Measurements from ENCODE around the gene NAA35. TPM values are rescaled to one million over a fixed set of nuclear protein-coding genes. Genes with fewer than 3 reads are reported as not detected.

The NAA35 gene
- total and polyA plus RNA-seq, 2 experiments from 2014 or later: 29.2 to 31.6 TPM

DNA sequence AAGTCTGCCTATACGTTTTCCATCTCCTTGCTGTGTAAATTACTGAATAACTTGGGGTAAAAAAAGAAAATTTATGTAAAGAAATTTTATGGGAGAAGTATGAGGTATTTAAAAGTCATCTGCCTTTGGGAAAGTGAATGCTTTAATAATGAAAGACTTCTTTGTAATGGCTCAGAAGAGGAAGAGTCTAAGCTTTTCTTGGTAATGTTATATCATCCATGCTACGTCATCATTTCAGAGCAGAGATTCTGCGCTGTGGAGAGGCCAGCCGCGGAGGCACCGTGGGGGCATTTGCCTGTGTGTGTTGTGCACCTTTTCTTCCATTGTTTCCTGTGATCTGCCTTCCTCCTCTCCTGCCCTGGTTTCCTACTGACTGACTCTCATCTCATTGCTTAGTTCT, 80.2 kb downstream of the NAA35 start (continued):
- TF ChIP-seq, protein P1, sequence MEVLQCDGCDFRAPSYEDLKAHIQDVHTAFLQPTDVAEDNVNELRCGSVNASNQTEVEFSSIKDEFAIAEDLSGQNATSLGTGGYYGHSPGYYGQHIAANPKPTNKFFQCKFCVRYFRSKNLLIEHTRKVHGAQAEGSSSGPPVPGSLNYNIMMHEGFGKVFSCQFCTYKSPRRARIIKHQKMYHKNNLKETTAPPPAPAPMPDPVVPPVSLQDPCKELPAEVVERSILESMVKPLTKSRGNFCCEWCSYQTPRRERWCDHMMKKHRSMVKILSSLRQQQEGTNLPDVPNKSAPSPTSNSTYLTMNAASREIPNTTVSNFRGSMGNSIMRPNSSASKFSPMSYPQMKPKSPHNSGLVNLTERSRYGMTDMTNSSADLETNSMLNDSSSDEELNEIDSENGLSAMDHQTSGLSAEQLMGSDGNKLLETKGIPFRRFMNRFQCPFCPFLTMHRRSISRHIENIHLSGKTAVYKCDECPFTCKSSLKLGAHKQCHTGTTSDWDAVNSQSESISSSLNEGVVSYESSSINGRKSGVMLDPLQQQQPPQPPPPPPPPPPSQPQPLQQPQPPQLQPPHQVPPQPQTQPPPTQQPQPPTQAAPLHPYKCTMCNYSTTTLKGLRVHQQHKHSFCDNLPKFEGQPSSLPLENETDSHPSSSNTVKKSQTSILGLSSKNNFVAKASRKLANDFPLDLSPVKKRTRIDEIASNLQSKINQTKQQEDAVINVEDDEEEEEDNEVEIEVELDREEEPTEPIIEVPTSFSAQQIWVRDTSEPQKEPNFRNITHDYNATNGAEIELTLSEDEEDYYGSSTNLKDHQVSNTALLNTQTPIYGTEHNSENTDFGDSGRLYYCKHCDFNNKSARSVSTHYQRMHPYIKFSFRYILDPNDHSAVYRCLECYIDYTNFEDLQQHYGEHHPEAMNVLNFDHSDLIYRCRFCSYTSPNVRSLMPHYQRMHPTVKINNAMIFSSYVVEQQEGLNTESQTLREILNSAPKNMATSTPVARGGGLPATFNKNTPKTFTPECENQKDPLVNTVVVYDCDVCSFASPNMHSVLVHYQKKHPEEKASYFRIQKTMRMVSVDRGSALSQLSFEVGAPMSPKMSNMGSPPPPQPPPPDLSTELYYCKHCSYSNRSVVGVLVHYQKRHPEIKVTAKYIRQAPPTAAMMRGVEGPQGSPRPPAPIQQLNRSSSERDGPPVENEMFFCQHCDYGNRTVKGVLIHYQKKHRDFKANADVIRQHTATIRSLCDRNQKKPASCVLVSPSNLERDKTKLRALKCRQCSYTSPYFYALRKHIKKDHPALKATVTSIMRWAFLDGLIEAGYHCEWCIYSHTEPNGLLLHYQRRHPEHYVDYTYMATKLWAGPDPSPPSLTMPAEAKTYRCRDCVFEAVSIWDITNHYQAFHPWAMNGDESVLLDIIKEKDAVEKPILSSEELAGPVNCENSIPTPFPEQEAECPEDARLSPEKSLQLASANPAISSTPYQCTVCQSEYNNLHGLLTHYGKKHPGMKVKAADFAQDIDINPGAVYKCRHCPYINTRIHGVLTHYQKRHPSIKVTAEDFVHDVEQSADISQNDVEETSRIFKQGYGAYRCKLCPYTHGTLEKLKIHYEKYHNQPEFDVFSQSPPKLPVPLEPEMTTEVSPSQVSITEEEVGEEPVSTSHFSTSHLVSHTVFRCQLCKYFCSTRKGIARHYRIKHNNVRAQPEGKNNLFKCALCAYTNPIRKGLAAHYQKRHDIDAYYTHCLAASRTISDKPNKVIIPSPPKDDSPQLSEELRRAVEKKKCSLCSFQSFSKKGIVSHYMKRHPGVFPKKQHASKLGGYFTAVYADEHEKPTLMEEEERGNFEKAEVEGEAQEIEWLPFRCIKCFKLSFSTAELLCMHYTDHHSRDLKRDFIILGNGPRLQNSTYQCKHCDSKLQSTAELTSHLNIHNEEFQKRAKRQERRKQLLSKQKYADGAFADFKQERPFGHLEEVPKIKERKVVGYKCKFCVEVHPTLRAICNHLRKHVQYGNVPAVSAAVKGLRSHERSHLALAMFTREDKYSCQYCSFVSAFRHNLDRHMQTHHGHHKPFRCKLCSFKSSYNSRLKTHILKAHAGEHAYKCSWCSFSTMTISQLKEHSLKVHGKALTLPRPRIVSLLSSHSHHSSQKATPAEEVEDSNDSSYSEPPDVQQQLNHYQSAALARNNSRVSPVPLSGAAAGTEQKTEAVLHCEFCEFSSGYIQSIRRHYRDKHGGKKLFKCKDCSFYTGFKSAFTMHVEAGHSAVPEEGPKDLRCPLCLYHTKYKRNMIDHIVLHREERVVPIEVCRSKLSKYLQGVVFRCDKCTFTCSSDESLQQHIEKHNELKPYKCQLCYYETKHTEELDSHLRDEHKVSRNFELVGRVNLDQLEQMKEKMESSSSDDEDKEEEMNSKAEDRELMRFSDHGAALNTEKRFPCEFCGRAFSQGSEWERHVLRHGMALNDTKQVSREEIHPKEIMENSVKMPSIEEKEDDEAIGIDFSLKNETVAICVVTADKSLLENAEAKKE (CRISPR knock-in tag; IDR thresholded peaks at IDR 0.05): no peak
- TF ChIP-seq POLR2AphosphoS5 (IDR thresholded peaks at IDR 0.05; ENCODE audit: low read depth): no peak
- TF ChIP-seq JUNB (IDR thresholded peaks at IDR 0.05; ENCODE audit: unreplicated experiment): no peak
- no peak for TF ChIP-seq NANOG (IDR thresholded peaks at IDR 0.05; ENCODE audit: borderline replicate concordance)
- TF ChIP-seq, protein P2, sequence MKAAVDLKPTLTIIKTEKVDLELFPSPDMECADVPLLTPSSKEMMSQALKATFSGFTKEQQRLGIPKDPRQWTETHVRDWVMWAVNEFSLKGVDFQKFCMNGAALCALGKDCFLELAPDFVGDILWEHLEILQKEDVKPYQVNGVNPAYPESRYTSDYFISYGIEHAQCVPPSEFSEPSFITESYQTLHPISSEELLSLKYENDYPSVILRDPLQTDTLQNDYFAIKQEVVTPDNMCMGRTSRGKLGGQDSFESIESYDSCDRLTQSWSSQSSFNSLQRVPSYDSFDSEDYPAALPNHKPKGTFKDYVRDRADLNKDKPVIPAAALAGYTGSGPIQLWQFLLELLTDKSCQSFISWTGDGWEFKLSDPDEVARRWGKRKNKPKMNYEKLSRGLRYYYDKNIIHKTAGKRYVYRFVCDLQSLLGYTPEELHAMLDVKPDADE (IDR thresholded peaks at IDR 0.05): no peak
- no peak for TF ChIP-seq CREB1 (CRISPR knock-in tag; IDR thresholded peaks at IDR 0.05; ENCODE audit: low read depth)
- TF ChIP-seq EZH2phosphoT487 (IDR thresholded peaks at IDR 0.05; ENCODE audit: unreplicated experiment): no peak

GRCh38 chr9:86022687-86023266, 81.8 kb downstream of the NAA35 start:
- Histone ChIP-seq H3K79me2 (replicated peaks; ENCODE audit: insufficient read depth) (no peaks in the 10 kb centered on the region), H3K4me2 (no peak overlapping the region), H3K4me3 (no peak overlapping the region), H4K20me1 (replicated peaks; ENCODE audit: insufficient read depth) (no peaks in the 10 kb centered on the region; the same call in 1 of the 2 replicates), H3K27me3 (ENCODE audit: insufficient read depth) (no peaks in the 10 kb centered on the region), H3K9me2 (ENCODE audit: insufficient read depth) (no peaks in the 10 kb centered on the region), H3F3A (replicated peaks; ENCODE audit: low read depth) (no peaks in the 10 kb centered on the region), H3K27ac (ENCODE audit: low read depth) (no peak overlapping the region), H2AFZ (no peak overlapping the region), H3K4me1 (ENCODE audit: insufficient read depth) (no peaks in the 10 kb centered on the region), H3K36me3 (ENCODE audit: insufficient read depth) (peaks cover 22% of the 10 kb centered on the region)
- Mint-ChIP-seq H3K4me3 (no peak overlapping the region), H3K27me3 (ENCODE audit: insufficient read depth, low read depth, poor library complexity) (no peaks in the 10 kb centered on the region), H3K4me1 (peaks cover 3% of the 10 kb centered on the region; the same call in 1 of the 3 replicates), H3K27ac (no peak overlapping the region), H3K9me3 (no peaks in the 10 kb centered on the region; the same call in 2 of the 3 replicates), H3K36me3 (ENCODE audit: low read depth) (peaks cover 66% of the 10 kb centered on the region)
- DNase-seq (ENCODE audit: low spot score): no peak
- ATAC-seq: no peak
- TF ChIP-seq EZH2phosphoT487 (IDR thresholded peaks at IDR 0.05; ENCODE audit: unreplicated experiment) (no peak), CTCF (conservative IDR thresholded peaks at IDR 0.05; ENCODE audit: low read depth in 2 of 2) (no peak)
- TF ChIP-seq, protein P2 (IDR thresholded peaks at IDR 0.05): no peak

All from GM23338 (cell line).